ENCODE data around the gene RFPL1.
"Not testable (repeated sequence)": the region's sequence is repeated elsewhere in the genome, so short reads cannot be mapped to it uniquely, and the experiment has no call there.

The RFPL1 gene

GRCh38 chr22:29408940-29409339 lies 29.4 kb upstream of the RFPL1 start:
- Histone ChIP-seq H3K4me3 (ENCODE audit: insufficient read depth, low read depth, low read length) (no peak overlapping the region), H3K36me3 (ENCODE audit: control insufficient read depth, insufficient read depth, low read length) (no peaks in the 10 kb centered on the region), H3K4me1 (ENCODE audit: control insufficient read depth, insufficient read depth, low read length) (no peaks in the 10 kb centered on the region), H3K9me3 (ENCODE audit: control insufficient read depth, low read length) (no peaks in the 10 kb centered on the region), H3K27ac (ENCODE audit: insufficient read depth, low read depth, low read length, poor library complexity, severe bottlenecking) (no peak overlapping the region), H3K27me3 (ENCODE audit: control insufficient read depth, insufficient read depth, low read length, poor library complexity, severe bottlenecking) (no peaks in the 10 kb centered on the region)
- WGBS, 2 experiments = 83 to 87% methylated on average over 6 of the region's 6 CpGs

DNA sequence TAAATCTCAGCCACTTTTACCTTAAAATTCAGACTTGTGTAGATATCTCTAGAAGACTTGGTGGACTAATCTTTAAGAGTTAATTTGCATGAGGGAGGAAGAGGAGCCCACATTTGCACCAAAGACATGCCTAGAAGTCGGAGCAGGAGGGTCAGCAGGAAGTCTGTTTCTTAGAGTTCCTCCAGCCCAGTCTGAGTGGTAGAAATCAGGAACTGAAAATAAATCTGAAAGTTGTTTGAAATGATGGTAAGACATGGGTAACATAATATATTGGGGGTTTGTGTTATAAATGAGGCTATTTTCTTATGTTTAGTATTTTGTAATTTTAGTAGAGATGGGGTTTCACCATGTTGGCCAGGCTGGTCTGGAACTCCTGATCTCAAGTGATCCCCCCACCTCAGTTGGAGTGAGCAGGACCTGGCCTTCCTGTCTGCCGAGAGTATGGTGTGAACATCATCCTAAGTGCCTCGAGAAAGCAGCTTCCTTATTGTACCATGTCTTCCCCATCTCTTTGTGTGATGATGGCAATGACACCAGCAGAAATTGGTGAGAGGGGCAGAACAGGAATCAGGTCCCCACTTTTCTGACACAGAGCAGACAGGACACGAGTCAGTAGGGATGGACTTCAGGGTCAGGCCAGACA lies 26.7 kb upstream of the RFPL1 start:
- H3K9me3 ChIP-seq (ENCODE audit: control insufficient read depth, low read length); H3K36me3 ChIP-seq (ENCODE audit: control insufficient read depth, insufficient read depth, low read length); H3K4me3 ChIP-seq (ENCODE audit: insufficient read depth, low read depth, low read length); H3K27ac ChIP-seq (ENCODE audit: insufficient read depth, low read depth, low read length, poor library complexity, severe bottlenecking); H3K4me1 ChIP-seq (ENCODE audit: control insufficient read depth, insufficient read depth, low read length); H3K27me3 ChIP-seq (ENCODE audit: control insufficient read depth, insufficient read depth, low read length, poor library complexity, severe bottlenecking): not testable (repeated sequence)
- WGBS, 2 experiments = 83% methylated on average over 4 of the region's 4 CpGs

DNA sequence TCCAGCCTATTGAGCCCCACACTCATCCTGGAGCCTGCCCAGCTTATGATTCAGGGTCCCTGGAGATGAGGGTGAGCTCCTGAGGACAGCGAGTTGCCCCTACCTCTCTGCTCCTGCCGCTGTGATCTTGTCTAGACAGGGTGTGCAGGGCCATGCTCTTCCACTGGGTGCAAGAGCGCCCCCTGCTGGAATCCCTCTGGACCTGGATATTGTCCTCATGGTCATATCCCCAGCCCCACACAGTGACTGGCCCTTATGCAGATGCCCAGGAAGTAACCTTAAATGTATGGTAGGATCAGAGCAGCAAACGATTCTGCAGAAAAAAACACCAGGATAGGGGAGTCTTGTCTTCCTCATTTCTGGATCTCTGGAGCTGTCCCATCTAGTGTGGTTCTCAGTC lies 25.6 kb upstream of the RFPL1 start:
- H3K4me3 ChIP-seq (ENCODE audit: insufficient read depth, low read depth, low read length); H3K27ac ChIP-seq (ENCODE audit: insufficient read depth, low read depth, low read length, poor library complexity, severe bottlenecking); H3K4me1 ChIP-seq (ENCODE audit: control insufficient read depth, insufficient read depth, low read length); H3K27me3 ChIP-seq (ENCODE audit: control insufficient read depth, insufficient read depth, low read length, poor library complexity, severe bottlenecking); H3K36me3 ChIP-seq (ENCODE audit: control insufficient read depth, insufficient read depth, low read length); H3K9me3 ChIP-seq (ENCODE audit: control insufficient read depth, low read length): not testable (repeated sequence)
- WGBS, 2 experiments = 57 to 62% methylated on average over 4 of the region's 4 CpGs

- not testable (repeated sequence) for H3K27me3 ChIP-seq (ENCODE audit: control insufficient read depth, insufficient read depth, low read length, poor library complexity, severe bottlenecking); H3K4me1 ChIP-seq (ENCODE audit: control insufficient read depth, insufficient read depth, low read length); H3K4me3 ChIP-seq (ENCODE audit: insufficient read depth, low read depth, low read length); H3K27ac ChIP-seq (ENCODE audit: insufficient read depth, low read depth, low read length, poor library complexity, severe bottlenecking); H3K36me3 ChIP-seq (ENCODE audit: control insufficient read depth, insufficient read depth, low read length); H3K9me3 ChIP-seq (ENCODE audit: control insufficient read depth, low read length)
- 75 to 77% methylated on average over 23 of the region's 23 CpGs for WGBS, 2 experiments
These were observed 23.3 kb upstream of the RFPL1 start for GRCh38 chr22:29414951-29415591.

GRCh38 chr22:29418704-29419103 lies 19.7 kb upstream of the RFPL1 start:
- WGBS, 2 experiments = 68 to 71% methylated on average over 4 of the region's 5 CpGs

DNA sequence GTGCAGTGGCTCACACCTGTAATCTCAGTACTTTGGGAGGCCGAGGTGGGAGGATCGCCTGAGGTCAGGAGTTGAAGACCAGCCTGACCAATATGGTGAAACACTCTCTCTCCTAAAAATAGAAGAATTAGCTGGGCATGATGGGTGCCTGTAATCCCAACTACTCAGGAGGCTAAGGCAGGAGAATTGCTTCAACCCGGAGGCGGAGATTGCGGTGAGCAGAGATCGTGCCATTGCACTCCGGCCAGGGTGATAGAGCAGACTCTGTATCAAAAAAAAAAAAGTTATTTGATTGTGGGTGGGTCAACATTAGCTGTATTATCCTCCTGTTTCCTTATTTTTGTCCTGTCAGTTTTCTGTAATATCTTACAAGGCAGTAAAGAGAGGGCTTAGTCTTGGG lies 11.9 kb upstream of the RFPL1 start:
- H3K27ac ChIP-seq (ENCODE audit: insufficient read depth, low read depth, low read length, poor library complexity, severe bottlenecking) = no peak overlapping the region
- H3K9me3 ChIP-seq (ENCODE audit: control insufficient read depth, low read length) = no peaks in the 10 kb centered on the region
- no peak overlapping the region for H3K4me3 ChIP-seq (ENCODE audit: insufficient read depth, low read depth, low read length)
- H3K36me3 ChIP-seq (ENCODE audit: control insufficient read depth, insufficient read depth, low read length) = no peaks in the 10 kb centered on the region
- H3K4me1 ChIP-seq (ENCODE audit: control insufficient read depth, insufficient read depth, low read length) = no peaks in the 10 kb centered on the region
- no peaks in the 10 kb centered on the region for H3K27me3 ChIP-seq (ENCODE audit: control insufficient read depth, insufficient read depth, low read length, poor library complexity, severe bottlenecking)
- 96% methylated on average over 7 of the region's 7 CpGs for WGBS, 2 experiments

More at GRCh38 chr22:29418704-29419103, 19.7 kb upstream of the RFPL1 start:
- not testable (repeated sequence) for H3K4me3 ChIP-seq (ENCODE audit: insufficient read depth, low read depth, low read length); H3K27ac ChIP-seq (ENCODE audit: insufficient read depth, low read depth, low read length, poor library complexity, severe bottlenecking); H3K27me3 ChIP-seq (ENCODE audit: control insufficient read depth, insufficient read depth, low read length, poor library complexity, severe bottlenecking); H3K36me3 ChIP-seq (ENCODE audit: control insufficient read depth, insufficient read depth, low read length); H3K9me3 ChIP-seq (ENCODE audit: control insufficient read depth, low read length); H3K4me1 ChIP-seq (ENCODE audit: control insufficient read depth, insufficient read depth, low read length)

DNA sequence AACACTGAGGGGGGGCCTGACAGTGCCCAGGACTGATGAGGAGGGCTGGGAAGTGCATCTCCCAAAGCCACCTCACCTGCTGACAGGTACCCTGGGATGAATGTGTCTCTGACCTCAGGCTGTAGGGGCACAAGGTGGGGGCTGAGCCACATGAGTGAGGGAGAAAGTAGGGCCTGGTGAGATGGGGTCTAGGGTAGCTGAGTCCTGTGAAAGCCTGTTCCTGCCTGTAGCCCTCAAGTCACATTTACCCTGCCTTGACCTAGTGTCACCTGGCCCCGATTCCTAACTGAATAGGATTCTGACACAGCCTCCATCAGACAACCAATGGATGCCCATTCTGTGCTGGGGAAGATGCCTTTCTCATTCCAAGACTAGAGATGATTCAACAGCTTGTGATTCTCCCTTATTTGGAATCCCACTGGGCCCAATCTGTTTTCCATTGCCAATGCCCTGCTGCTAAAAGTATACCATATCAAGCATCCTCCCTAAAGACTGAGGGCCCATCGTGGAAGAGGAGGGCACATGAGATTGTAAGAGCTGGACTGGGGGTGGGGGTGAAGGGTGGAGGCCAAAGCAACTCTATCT lies 11.1 kb upstream of the RFPL1 start:
- no peaks in the 10 kb centered on the region for H3K4me1 ChIP-seq (ENCODE audit: control insufficient read depth, insufficient read depth, low read length)
- H3K36me3 ChIP-seq (ENCODE audit: control insufficient read depth, insufficient read depth, low read length) = no peaks in the 10 kb centered on the region
- WGBS, 2 experiments = 93 to 94% methylated on average over 2 of the region's 2 CpGs
- no peaks in the 10 kb centered on the region for H3K9me3 ChIP-seq (ENCODE audit: control insufficient read depth, low read length)
- no peak overlapping the region for H3K4me3 ChIP-seq (ENCODE audit: insufficient read depth, low read depth, low read length)
- H3K27ac ChIP-seq (ENCODE audit: insufficient read depth, low read depth, low read length, poor library complexity, severe bottlenecking) = no peak overlapping the region
- no peaks in the 10 kb centered on the region for H3K27me3 ChIP-seq (ENCODE audit: control insufficient read depth, insufficient read depth, low read length, poor library complexity, severe bottlenecking)

DNA sequence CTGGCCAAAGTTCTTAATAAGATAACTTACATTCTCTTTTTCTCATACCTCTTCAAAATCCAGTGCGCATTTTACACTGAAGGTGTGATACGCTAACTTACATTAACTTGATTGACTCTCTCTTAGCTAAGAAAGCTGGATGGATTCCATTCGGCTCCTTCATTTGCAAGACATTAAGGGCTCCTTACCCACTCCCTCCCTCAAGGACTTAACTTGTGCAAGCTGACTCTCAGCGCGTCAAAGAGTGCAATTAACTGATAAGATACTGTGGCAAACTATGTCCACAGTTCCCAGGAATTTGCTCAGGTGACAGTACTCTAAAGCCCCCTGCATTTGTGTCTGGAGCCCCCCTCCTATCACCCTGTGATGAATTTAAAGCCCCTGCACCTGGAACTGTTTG lies 6.4 kb upstream of the RFPL1 start:
- H3K4me1 ChIP-seq (ENCODE audit: control insufficient read depth, insufficient read depth, low read length) = no peaks in the 10 kb centered on the region
- H3K4me3 ChIP-seq (ENCODE audit: insufficient read depth, low read depth, low read length) = no peak overlapping the region
- 34 to 36% methylated on average over 5 of the region's 5 CpGs for WGBS, 2 experiments
- no peaks in the 10 kb centered on the region for H3K9me3 ChIP-seq (ENCODE audit: control insufficient read depth, low read length)
- H3K36me3 ChIP-seq (ENCODE audit: control insufficient read depth, insufficient read depth, low read length) = no peaks in the 10 kb centered on the region
- no peaks in the 10 kb centered on the region for H3K27me3 ChIP-seq (ENCODE audit: control insufficient read depth, insufficient read depth, low read length, poor library complexity, severe bottlenecking)
- H3K27ac ChIP-seq (ENCODE audit: insufficient read depth, low read depth, low read length, poor library complexity, severe bottlenecking) = no peak overlapping the region

- H3K36me3 ChIP-seq (ENCODE audit: control insufficient read depth, insufficient read depth, low read length) = no peaks in the 10 kb centered on the region
- no peaks in the 10 kb centered on the region for H3K27me3 ChIP-seq (ENCODE audit: control insufficient read depth, insufficient read depth, low read length, poor library complexity, severe bottlenecking)
- H3K9me3 ChIP-seq (ENCODE audit: control insufficient read depth, low read length) = no peaks in the 10 kb centered on the region
- H3K4me1 ChIP-seq (ENCODE audit: control insufficient read depth, insufficient read depth, low read length) = no peaks in the 10 kb centered on the region
- 90 to 100% methylated on average over 1 to 3 of the region's 3 CpGs for WGBS, 2 experiments
- H3K4me3 ChIP-seq (ENCODE audit: insufficient read depth, low read depth, low read length) = no peak overlapping the region
- H3K27ac ChIP-seq (ENCODE audit: insufficient read depth, low read depth, low read length, poor library complexity, severe bottlenecking) = no peak overlapping the region
These were observed 4.5 kb upstream of the RFPL1 start for GRCh38 chr22:29433856-29434255.

DNA sequence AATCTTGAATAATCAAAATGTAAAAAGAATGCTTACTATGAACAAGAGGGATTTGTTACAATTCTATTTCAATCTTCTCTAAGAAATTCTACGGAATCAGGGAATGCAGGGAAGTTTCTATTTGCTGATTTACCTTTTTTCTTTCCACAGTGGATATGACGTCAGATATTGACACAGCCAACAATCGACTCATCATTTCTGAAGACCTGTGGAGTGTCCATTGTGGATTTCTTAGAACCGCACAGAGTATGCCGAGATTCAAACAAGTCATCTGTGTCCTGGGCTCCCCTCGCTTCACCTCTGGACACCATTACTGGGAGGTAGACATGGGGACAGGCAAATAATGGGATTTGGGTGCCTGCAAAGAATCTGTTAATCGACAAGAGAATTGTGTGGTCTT lies 4.1 kb upstream of the RFPL1 start:
- H3K4me1 ChIP-seq (ENCODE audit: control insufficient read depth, insufficient read depth, low read length) = no peaks in the 10 kb centered on the region
- H3K36me3 ChIP-seq (ENCODE audit: control insufficient read depth, insufficient read depth, low read length) = no peaks in the 10 kb centered on the region
- H3K4me3 ChIP-seq (ENCODE audit: insufficient read depth, low read depth, low read length) = no peak overlapping the region
- no peak overlapping the region for H3K27ac ChIP-seq (ENCODE audit: insufficient read depth, low read depth, low read length, poor library complexity, severe bottlenecking)
- WGBS, 2 experiments = 95 to 96% methylated on average over 7 of the region's 7 CpGs
- no peaks in the 10 kb centered on the region for H3K27me3 ChIP-seq (ENCODE audit: control insufficient read depth, insufficient read depth, low read length, poor library complexity, severe bottlenecking)
- H3K9me3 ChIP-seq (ENCODE audit: control insufficient read depth, low read length) = no peaks in the 10 kb centered on the region

Data from ectodermal cell (in vitro differentiated cells).